Cardiac muscle cell (in vitro differentiated cells and primary cell): Measurements from ENCODE around the gene ZSWIM3. TPM values are rescaled to one million over a fixed set of nuclear protein-coding genes. Genes with fewer than 3 reads are reported as not detected.

Experiments used
- DNase-seq, 2 donors: peaks; one replicate each; pipeline versions ENCODE4 v3.0.0 to v3.0.0-alpha.2; 2010 to 2017; ENCODE audit warnings: low read depth in 1 of 2, low spot score in 1 of 2
- H3K27ac ChIP-seq: fragments of 200-600 bp; sonication (generic); 2 replicates; pipeline ENCODE4 v1.5.1; 2016
- H3K27me3 ChIP-seq: fragments of 200-600 bp; sonication (generic); 2 replicates; pipeline ENCODE4 v1.6.0; 2016; ENCODE audit warnings: control low read depth
- H3K36me3 ChIP-seq: fragments of 200-600 bp; sonication (generic); 2 replicates; pipeline ENCODE4 v1.5.1; 2016; ENCODE audit warnings: control low read depth
- H3K4me1 ChIP-seq: fragments of 200-600 bp; sonication (generic); 2 replicates; pipeline ENCODE4 v1.8.1; 2017; ENCODE audit warnings: low read depth, mild to moderate bottlenecking, mixed run types
- H3K4me3 ChIP-seq: fragments of 200-600 bp; sonication (generic); 2 replicates; pipeline ENCODE4 v1.5.1; 2016; ENCODE audit warnings: mild to moderate bottlenecking
- H3K9me3 ChIP-seq: fragments of 200-600 bp; sonication (generic); 2 replicates; pipeline ENCODE4 v1.5.1; 2017; ENCODE audit warnings: low read depth, mild to moderate bottlenecking, control low read depth
- CTCF ChIP-seq: IDR thresholded peaks from 2 replicates; pipeline ENCODE4 v1.5.1; 2012; ENCODE audit warnings: low read depth, mild to moderate bottlenecking, low read length
- polyA plus RNA-seq: library from polyadenylated mRNA; unstranded; fragments of >200 nt; fragmentation: Nextera tagmentation; extraction: Ambion mirVana; gene quantifications from 2 replicates; pipeline ENCODE4 v1.2.1, GENCODE V29; 2016
- total RNA-seq: library from RNA; depleted of rRNA; stranded (reverse); fragments of >200 nt; gene quantifications from 2 replicates; pipeline ENCODE4 v1.2.3, GENCODE V29; 2016

Gene ZSWIM3
- total and polyA plus RNA-seq, 2 experiments from 2014 or later = 2.2 to 8.0 TPM

GRCh38 chr20:45852326-45852725, 5.1 kb upstream of the ZSWIM3 start:
- Histone ChIP-seq H3K4me3 (no peak overlapping the region), H3K4me1 (peaks cover 17% of the 10 kb centered on the region), H3K27me3 (no peaks in the 10 kb centered on the region), H3K9me3 (no peaks in the 10 kb centered on the region), H3K27ac (no peak overlapping the region), H3K36me3 (peaks cover 3% of the 10 kb centered on the region)
- no peak for TF ChIP-seq CTCF
- no peak for DNase-seq

- Histone ChIP-seq H3K4me1 (peaks cover 21% of the 10 kb centered on the region), H3K27ac (no peak overlapping the region), H3K36me3 (peaks cover 3% of the 10 kb centered on the region), H3K27me3 (no peaks in the 10 kb centered on the region), H3K9me3 (no peaks in the 10 kb centered on the region), H3K4me3 (no peak overlapping the region)
- DNase-seq = no peak
- TF ChIP-seq CTCF = no peak
Observed at GRCh38 chr20:45853484-45853883, 3.9 kb upstream of the ZSWIM3 start.

- peak overlapping the region; percentile 60 for H3K4me3 ChIP-seq
- DNase-seq = no peak
- H3K4me1 ChIP-seq = peaks cover 12% of the 10 kb centered on the region
- peak overlapping the region; percentile 73 for H3K27ac ChIP-seq
- no peaks in the 10 kb centered on the region for H3K27me3 ChIP-seq
- H3K9me3 ChIP-seq = no peaks in the 10 kb centered on the region
- TF ChIP-seq CTCF = no peak
- H3K36me3 ChIP-seq = no peaks in the 10 kb centered on the region
Observed at GRCh38 chr20:45857882-45858216, 435 bp downstream of the ZSWIM3 start.

DNA sequence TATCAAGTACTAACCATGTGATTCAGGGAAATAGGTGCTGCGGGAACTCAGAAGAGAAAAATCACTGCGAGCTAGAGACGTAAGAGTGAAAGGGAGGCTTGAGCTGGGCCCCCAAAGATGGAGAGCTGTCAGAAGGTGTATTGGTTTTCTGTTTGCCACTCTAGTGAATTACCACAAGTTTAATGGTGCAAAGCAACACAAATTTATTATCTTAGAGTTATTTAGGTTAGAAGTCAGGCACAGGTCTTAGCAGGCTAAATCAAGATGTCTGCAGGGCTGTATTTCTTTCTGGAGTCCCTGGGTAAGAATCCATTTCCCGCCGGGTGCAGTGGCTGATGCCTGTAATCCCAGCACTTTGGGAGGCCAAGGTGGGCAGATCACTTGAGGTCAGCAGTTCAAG, 2.5 kb downstream of the ZSWIM3 start:
- Histone ChIP-seq H3K9me3 (no peaks in the 10 kb centered on the region), H3K4me3 (no peak overlapping the region), H3K36me3 (no peaks in the 10 kb centered on the region), H3K4me1 (peaks cover 12% of the 10 kb centered on the region), H3K27me3 (no peaks in the 10 kb centered on the region), H3K27ac (no peak overlapping the region)
- no peak for DNase-seq
- no peak for TF ChIP-seq CTCF

DNA sequence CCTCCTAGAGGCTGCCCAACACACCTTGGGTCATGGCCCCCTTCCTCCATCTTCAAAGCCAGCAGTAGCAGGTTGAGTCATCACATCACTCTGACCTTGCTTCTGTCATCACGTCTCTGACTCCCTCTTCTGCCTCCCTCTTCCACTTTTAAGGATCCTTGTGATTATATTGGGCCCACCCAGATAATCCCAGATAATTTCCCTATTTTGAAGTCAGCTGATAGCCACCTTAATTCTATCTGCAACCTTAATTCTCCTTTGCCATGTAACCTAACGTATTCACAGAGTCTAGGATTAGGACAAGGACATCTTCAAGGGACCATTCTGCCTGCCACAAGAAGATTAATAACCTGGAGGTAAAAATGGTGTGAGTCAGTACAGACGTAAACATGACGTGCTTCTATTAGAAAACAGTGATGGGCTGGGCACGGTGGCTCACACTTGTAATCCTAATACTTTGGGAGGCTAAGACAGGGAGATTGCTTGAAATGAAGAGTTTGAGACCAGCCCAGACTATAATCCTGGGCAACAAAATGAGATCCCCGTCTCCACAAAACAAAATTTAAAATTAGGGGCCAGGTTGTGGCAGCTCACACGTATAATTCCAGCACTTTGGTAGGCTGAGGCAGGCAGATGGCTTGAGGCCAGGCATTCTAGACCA, 3.3 kb downstream of the ZSWIM3 start:
- no peaks in the 10 kb centered on the region for H3K36me3 ChIP-seq
- DNase-seq = no peak
- peaks cover 12% of the 10 kb centered on the region for H3K4me1 ChIP-seq
- TF ChIP-seq CTCF = no peak
- no peaks in the 10 kb centered on the region for H3K27me3 ChIP-seq
- no peak overlapping the region for H3K4me3 ChIP-seq
- H3K9me3 ChIP-seq = no peaks in the 10 kb centered on the region
- no peak overlapping the region for H3K27ac ChIP-seq
